Measurements from ENCODE around the gene CPLX4.
"Not testable (repeated sequence)": the region's sequence is repeated elsewhere in the genome, so short reads cannot be mapped to it uniquely, and the experiment has no call there.

The CPLX4 gene

GRCh38 chr18:59268721-59269562 is 49.5 kb downstream of the CPLX4 start:
- DNase-seq = no peak

DNA sequence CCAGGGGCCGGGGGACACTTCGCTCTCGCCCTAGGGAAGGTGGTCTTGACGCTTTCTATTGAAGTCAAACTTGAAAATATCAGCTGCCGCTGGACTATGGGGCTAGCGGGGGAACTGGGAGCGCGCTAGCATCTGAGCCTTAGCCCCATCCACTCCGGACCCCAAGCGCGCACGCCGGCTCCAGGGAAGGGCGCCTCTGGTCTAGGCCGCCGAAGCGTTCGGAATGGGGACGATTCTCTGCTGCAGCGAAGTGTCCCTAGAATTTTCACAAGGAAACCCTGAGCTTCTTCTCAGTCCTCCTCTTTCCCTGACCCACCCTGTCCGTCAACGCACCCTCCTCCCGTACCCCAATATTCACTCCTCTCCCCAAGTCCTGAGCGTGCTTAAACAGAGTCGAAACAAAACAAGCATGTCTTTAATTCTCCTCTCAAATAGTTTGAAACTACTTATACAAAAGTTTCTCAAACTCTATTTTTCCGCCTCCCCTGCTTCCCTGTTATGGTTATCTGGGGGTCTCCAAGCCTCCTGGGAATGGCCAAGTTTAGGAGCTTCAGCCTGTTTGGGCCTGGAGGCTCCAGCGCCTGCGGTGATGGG is 50.2 kb downstream of the CPLX4 start:
- DNase-seq = no peak

- no peak for DNase-seq
Measured at GRCh38 chr18:59267503-59268126, 50.8 kb downstream of the CPLX4 start.

DNA sequence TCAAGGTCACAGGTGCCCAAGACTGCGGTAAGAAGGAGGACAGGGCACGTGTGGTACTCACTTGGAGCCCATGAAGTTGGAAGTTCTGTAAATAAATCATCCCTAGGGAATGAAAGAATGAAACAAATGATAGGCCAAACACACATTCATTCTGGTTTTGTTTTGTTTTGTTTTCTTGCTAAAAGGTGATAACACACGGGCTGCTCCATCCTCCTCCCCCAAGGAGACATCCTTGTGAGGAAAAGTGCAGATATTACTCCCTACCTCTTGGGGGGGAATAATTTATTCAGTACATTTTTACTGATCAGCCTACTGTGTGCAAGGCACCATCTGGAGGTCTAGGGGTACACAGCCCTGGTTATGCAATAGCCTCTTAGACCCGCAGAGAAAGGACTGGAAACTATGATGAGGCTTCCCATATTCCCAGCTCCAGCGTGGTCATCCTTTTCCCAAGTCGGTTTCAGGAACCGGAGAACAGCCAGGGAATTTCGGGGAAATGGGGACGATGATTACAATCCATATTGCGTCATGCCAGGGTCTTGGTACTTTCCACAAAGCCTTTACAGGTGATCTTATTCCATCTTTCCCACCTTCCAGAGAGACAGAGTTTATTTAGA is 51.5 kb downstream of the CPLX4 start:
- DNase-seq = no peak

GRCh38 chr18:59266459-59266858 is 52.0 kb downstream of the CPLX4 start:
- DNase-seq = no peak

GRCh38 chr18:59265974-59266369 is 52.5 kb downstream of the CPLX4 start:
- no peak for DNase-seq

DNA sequence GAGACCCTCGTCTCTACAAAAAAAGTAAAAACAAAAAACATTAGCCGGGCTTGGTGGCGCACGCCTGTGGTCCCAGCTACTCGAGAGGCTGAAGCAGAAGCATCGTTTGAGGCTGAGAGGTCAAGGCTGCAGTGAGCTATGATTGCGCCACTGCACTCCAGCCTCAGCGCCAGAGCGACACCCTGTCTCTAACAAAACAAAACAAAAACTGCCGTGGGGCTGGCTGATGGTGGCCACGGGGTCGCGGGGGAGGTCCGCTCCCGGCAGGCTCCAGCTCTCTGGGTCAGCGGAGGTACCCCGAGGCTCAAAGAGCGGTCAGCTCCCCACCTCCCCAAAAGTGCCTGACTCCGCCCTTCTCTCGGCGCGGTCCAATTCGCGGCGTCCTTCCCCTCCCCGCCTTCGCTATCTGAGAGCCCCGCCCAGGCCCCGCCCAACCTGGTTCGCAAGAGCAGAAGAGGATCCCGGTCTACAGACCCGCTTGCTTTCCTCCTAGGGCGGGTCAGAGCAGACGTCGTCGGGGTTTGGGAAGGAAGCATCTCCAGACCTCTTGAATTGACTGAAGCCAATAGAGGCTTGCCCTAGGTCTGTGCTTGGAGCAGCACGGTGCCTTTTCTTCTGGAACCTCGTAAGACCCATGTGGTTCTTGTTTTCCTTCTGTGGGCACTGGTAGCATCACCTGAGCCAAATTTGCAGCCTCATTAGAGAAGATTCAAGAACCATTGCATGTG is 53.0 kb downstream of the CPLX4 start:
- DNase-seq = no peak

DNA sequence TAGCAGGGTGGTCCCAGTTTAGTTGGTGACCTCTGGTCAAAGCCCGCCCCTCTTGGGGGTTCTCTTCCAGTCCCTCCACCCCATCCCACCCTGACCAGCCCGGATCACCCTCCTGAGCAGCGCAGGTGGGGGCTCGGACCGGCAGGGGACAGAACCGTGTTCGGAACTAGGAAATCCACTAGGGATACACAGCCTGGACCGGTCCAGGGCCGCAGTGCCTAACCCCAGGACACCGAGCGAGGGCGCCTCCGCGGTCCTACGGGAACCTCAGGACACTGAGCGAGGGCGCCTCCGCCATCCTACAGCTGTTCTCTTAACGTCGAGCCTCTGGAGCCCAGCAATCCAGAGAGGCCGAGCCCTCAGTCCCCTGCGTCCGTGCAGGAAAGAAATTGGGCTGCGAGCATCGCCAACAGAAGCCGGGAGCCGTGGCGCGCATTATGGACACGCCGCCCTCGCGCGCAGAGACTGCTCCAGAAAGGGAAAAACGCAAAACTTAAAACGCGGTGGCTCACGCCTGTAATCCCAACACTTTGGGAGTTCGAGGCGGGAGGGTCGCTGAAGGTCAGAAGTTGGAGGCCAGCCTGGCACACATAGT is 53.7 kb downstream of the CPLX4 start:
- DNase-seq = no peak

DNA sequence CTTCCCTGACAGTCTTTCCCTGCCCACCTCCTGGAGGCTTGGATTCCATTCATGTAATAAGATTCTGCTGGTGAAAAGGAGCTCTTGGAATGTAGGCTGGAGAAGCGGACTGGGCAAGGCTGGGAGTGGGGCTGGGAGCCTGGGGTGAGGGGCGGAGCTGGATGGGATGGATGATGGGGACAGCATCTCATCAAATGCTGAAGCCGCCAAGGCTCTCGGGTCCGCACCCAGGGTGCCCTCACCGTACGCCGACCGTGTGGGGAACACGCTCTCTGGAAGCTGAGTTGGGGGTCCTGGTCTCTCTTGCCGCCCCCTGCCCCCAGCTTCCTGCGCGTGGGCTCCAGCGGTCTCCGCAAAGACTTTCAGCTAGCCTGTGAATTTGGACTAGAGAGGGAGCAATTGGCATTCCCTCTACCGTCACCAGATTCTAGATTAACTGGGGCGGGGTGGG is 54.3 kb downstream of the CPLX4 start:
- DNase-seq = no peak

DNA sequence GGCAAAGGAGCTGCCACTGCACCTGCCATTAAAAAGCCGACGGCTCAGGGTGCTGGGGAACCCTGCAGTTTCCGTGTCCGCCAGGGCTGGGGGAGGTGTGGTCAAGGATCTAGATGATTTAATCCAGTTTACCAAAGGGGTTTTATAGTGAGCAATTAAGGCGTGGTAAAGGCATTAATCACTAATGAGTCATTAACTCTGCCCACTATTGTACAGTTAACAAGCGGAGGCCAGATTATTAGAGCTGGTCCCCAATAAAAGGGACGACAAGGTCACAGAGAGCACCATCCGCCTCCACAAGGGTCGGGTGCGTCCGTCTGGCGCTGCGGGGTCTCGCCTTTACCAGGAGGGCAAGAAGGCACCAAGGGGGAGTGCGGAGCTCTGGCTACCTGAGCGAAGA is 54.8 kb downstream of the CPLX4 start:
- no peak for DNase-seq

GRCh38 chr18:59262243-59262642 is 56.2 kb downstream of the CPLX4 start:
- DNase-seq = not testable (repeated sequence)

DNA sequence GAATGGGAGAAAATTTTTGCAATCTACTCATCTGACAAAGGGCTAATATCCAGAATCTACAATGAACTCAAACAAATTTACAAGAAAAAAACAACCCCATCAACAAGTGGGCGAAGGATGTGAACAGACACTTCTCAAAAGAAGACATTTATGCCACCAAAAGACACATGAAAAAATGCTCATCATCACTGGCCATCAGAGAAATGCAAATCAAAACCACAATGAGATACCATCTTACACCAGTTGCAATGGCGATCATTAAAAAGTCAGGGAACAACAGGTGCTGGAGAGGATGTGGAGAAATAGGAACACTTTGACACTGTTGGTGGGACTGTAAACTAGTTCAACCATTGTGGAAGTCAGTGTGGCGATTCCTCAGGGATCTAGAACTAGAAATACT is 56.6 kb downstream of the CPLX4 start:
- not testable (repeated sequence) for DNase-seq

GRCh38 chr18:59255491-59255890 is 63.0 kb downstream of the CPLX4 start:
- DNase-seq = not testable (repeated sequence)

DNA sequence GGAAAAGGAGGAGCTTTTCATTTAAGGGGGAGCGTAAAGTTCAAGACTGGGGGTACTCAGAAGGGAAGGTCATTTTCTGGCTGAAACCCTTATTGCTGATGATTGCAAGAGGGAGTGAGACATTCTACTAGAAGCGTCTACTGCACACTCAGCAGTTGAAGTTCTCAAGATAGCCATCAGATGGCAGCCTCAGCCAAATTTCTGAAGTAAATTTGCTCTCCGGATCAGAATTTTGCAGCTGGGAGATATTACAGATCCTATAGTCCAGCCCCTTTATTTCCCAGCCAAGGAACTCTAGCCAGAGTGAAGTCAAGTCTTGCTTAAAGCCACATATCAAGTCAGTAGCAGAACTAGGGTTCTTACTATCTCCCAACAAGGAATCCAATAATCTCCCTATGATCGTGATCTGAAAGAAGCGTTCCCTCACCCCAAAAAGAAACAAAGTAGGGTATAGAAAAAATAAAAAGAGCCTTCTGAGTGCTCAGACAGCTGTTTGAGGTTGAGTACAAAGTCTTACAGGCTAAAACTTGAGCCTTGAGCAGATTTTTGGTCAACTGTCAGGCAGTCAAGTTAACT is 69.2 kb downstream of the CPLX4 start:
- no peak for DNase-seq

- no peak for DNase-seq
Measured at GRCh38 chr18:59246796-59247195, 71.7 kb downstream of the CPLX4 start.

All from activated naive CD4-positive, alpha-beta T cell (primary cell).